Chondrocyte (in vitro differentiated cells): Measurements from ENCODE around the gene RBKS. TPM values are rescaled to one million over a fixed set of nuclear protein-coding genes. Genes with fewer than 3 reads are reported as not detected.

Experiments
- DNase-seq: peaks from one replicate; pipeline ENCODE4 v3.0.0; 2021; ENCODE audit warnings: mixed read lengths, low spot score
- H3K27ac Mint-ChIP-seq: one replicate; pipeline ENCODE4 v1.8.0; 2021; ENCODE audit warnings: mild to moderate bottlenecking, moderate library complexity, mixed read lengths; ENCODE audit not compliant: unreplicated experiment
- H3K27me3 Mint-ChIP-seq: 2 replicates; pipeline ENCODE4 v1.8.0; 2021; ENCODE audit warnings: low read depth, mixed read lengths
- H3K36me3 Mint-ChIP-seq: 2 replicates; pipeline ENCODE4 v1.8.0; 2021; ENCODE audit warnings: low read depth, mixed read lengths
- H3K4me1 Mint-ChIP-seq: 2 replicates; pipeline ENCODE4 v1.8.0; 2021; ENCODE audit warnings: low read depth, mild to moderate bottlenecking, mixed read lengths
- H3K4me3 Mint-ChIP-seq: one replicate; pipeline ENCODE4 v1.8.0; 2021; ENCODE audit warnings: mild to moderate bottlenecking, moderate library complexity, mixed read lengths; ENCODE audit not compliant: unreplicated experiment
- H3K9me3 Mint-ChIP-seq: 2 replicates; pipeline ENCODE4 v1.8.0; 2021; ENCODE audit warnings: low read depth, mixed read lengths
- total RNA-seq: library from RNA; stranded (reverse); gene quantifications from 3 replicates; pipeline ENCODE4 v1.2.1, GENCODE V29; 2021
- TF ChIP-seq, protein P1 (sequence below): fragments of 200-600 bp; sonication (generic); IDR thresholded peaks from 2 replicates; pipeline ENCODE4 v1.5.0; 2021; ENCODE audit warnings: antibody characterized with exemption, mild to moderate bottlenecking, moderate library complexity

The RBKS gene
- total RNA-seq, 1 donor from 2014 or later, result 0.45 TPM

DNA sequence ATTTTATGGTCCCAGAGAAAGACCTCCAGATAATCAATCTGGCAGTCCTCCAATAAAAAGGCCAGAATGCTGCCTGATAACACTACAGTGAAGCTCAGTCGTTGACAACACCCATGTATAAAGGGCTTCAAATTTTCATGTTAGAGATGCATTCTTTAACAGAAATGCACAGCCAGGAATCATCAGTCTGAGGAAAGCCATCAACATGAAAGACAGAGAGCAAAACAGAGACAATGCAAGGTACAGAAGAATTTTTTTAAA, 14.1 kb upstream of the RBKS start:
- Mint-ChIP-seq H3K36me3 (peaks cover 5% of the 10 kb centered on the region), H3K9me3 (no peaks in the 10 kb centered on the region), H3K27ac (peak overlapping the region; percentile 94), H3K4me3 (no peak overlapping the region), H3K4me1 (peaks cover 41% of the 10 kb centered on the region), H3K27me3 (no peaks in the 10 kb centered on the region)
- TF ChIP-seq, protein P1, sequence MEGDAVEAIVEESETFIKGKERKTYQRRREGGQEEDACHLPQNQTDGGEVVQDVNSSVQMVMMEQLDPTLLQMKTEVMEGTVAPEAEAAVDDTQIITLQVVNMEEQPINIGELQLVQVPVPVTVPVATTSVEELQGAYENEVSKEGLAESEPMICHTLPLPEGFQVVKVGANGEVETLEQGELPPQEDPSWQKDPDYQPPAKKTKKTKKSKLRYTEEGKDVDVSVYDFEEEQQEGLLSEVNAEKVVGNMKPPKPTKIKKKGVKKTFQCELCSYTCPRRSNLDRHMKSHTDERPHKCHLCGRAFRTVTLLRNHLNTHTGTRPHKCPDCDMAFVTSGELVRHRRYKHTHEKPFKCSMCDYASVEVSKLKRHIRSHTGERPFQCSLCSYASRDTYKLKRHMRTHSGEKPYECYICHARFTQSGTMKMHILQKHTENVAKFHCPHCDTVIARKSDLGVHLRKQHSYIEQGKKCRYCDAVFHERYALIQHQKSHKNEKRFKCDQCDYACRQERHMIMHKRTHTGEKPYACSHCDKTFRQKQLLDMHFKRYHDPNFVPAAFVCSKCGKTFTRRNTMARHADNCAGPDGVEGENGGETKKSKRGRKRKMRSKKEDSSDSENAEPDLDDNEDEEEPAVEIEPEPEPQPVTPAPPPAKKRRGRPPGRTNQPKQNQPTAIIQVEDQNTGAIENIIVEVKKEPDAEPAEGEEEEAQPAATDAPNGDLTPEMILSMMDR, result no peak
- DNase-seq, result no peak

DNA sequence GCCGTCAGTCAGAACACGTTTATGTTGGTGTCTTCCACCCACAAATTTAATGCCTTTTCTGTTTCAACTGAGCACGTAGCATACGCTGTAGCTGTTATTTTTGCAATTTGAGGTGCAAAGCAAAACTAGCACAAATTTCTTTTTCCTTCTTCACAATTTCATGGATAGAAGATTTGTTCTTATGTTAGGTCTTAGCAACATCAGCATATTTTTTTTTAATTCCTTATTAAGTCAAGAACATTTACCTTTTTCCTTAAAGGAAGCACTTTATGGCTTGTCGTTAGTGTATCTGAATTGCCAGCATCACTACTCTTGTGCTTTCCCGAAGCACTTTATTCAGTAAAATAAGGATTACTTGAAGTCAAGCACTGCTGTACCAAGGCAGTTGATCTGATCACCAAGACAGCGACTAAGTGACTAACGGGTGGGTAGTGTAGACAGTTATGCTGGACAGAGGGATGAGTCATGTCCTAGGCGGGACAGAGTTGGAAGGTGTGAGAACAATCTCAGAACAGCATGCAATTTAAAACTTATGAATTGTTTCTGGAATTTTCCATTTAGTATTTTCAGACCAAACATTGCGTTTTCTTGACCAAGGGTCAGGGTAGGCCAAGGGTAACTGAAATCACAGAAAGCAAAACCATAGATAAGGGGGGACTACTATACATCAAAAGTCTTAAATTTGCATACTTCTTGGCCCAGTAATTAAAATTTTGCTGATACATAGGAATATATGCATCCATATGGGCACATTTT, 13.6 kb upstream of the RBKS start:
- no peaks in the 10 kb centered on the region for H3K27me3 Mint-ChIP-seq
- H3K4me3 Mint-ChIP-seq, result no peak overlapping the region
- peaks cover 41% of the 10 kb centered on the region for H3K4me1 Mint-ChIP-seq
- H3K36me3 Mint-ChIP-seq, result peaks cover 5% of the 10 kb centered on the region
- DNase-seq, result no peak
- peak overlapping the region; percentile 94 for H3K27ac Mint-ChIP-seq
- H3K9me3 Mint-ChIP-seq, result no peaks in the 10 kb centered on the region
- TF ChIP-seq, protein P1, result no peak

DNA sequence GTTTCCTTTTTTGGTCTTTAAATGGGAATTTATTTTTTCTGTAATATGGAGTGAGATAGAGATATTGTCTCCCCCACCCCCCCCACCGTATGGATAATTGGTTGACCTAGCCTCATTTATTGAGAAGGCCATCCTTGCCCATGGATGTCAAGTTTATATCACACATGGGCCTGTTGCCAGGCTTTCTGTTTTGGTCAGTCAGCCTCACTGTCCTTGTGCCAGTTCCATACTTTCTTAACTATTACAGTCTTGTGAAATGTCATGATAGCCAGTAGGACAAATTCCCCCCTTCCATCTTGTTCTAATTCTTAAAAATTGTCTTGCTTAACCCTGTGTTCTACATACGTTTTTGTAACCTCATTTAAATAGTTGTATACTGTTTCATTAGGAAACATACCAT, 12.8 kb upstream of the RBKS start:
- peaks cover 6% of the 10 kb centered on the region for H3K36me3 Mint-ChIP-seq
- H3K4me1 Mint-ChIP-seq, result peaks cover 41% of the 10 kb centered on the region
- H3K9me3 Mint-ChIP-seq, result no peaks in the 10 kb centered on the region
- TF ChIP-seq, protein P1, result no peak
- no peak for DNase-seq
- no peak overlapping the region for H3K4me3 Mint-ChIP-seq
- H3K27me3 Mint-ChIP-seq, result no peaks in the 10 kb centered on the region
- H3K27ac Mint-ChIP-seq, result peak overlapping the region; percentile 94

DNA sequence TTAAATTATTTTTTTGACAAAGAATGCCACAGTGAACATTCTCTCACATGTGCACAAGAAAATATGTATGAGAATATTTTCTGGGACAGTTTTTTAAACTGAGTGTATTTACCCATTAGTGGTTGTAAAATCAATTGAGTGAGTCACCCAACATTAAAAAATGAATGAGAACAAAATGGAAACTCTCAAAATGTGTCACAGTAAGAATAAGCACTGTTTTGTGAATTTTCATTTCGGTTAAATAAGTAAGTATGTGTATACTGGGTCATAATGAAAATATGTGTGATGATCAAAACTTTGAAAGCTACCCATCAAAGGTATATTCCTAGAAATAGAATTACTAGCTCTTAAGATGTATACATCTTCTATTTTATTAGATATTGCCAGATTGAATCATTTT, 11.9 kb upstream of the RBKS start:
- TF ChIP-seq, protein P1, result no peak
- no peaks in the 10 kb centered on the region for H3K9me3 Mint-ChIP-seq
- H3K27me3 Mint-ChIP-seq, result no peaks in the 10 kb centered on the region
- no peak overlapping the region for H3K27ac Mint-ChIP-seq
- DNase-seq, result no peak
- H3K4me3 Mint-ChIP-seq, result no peak overlapping the region
- peaks cover 6% of the 10 kb centered on the region for H3K36me3 Mint-ChIP-seq
- peaks cover 45% of the 10 kb centered on the region for H3K4me1 Mint-ChIP-seq

DNA sequence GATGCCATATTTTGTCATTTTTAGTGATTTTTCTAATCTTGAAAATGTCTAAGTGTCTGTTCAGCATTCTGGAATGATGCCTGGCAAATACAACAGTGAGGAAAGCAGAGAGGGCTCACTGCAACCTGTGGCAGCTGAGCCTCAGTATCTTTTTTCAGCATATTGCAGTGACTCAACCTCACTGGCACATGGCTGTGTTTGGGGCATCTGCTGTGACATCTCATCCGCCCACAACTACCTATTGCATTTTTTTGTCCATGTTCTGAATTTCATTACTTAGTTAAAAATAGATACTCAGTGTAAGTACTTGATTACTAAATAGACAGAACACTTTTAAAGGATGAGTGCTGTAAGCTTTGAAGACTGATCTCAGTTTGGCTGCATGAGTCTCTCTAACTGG, 11.0 kb upstream of the RBKS start:
- DNase-seq, result no peak
- Mint-ChIP-seq H3K27me3 (no peaks in the 10 kb centered on the region), H3K4me1 (peaks cover 45% of the 10 kb centered on the region), H3K4me3 (no peak overlapping the region), H3K36me3 (peaks cover 6% of the 10 kb centered on the region), H3K9me3 (no peaks in the 10 kb centered on the region), H3K27ac (peak overlapping the region; percentile 10)
- TF ChIP-seq, protein P1, result no peak
